Retinal pigment epithelial cell (primary cell): ENCODE measurements around the gene ERCC6L2.

Source experiments
- DNase-seq: peaks from one replicate; pipeline ENCODE4 v3.0.0-alpha.2; 2010; ENCODE audit warnings: low read depth
- H3K4me3 ChIP-seq: 2 replicates; pipeline ENCODE4 v1.5.1; 2011; ENCODE audit warnings: mild to moderate bottlenecking, low read length, control low read depth, moderate library complexity
- CTCF ChIP-seq: conservative IDR thresholded peaks from 2 replicates; pipeline ENCODE4 v1.5.1; 2011; ENCODE audit warnings: low read depth, low read length, control low read depth, inconsistent platforms

The ERCC6L2 gene

GRCh38 chr9:96015876-96016686 is 140.6 kb downstream of the ERCC6L2 start:
- H3K4me3 ChIP-seq: no peak overlapping the region
- no peak for DNase-seq
- TF ChIP-seq CTCF: no peak
